NCI-H2107 (cell line): Measurements from ENCODE around the gene IER5.

Experiments used
- DNase-seq: peaks from one replicate; lab custom pipeline; 2025; lab: John Stamatoyannopoulos, UW

IER5 gene

GRCh38 chr1:181077576-181078242, 10.8 kb upstream of the IER5 start:
- DNase-seq: no peak

DNA sequence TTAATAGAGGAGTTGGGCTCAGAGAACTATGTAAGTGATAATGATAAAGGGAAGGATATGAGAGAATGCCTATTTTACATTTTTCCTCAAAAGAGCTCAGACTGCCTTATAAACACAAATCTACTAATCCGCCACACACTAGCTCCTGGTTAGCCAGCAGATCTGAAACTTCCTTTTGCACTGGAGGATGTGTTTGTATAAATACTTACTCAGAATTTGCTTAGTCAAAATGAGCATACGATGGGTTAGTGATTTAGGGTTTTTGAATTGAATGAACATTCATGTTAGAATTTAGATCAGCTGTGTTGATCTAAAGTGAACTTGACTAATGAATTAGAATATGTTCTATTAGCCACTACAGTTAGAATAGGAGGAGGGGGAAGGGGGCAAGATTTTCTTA, 9.1 kb upstream of the IER5 start:
- no peak for DNase-seq

GRCh38 chr1:181079920-181080319, 8.6 kb upstream of the IER5 start:
- DNase-seq: no peak

DNA sequence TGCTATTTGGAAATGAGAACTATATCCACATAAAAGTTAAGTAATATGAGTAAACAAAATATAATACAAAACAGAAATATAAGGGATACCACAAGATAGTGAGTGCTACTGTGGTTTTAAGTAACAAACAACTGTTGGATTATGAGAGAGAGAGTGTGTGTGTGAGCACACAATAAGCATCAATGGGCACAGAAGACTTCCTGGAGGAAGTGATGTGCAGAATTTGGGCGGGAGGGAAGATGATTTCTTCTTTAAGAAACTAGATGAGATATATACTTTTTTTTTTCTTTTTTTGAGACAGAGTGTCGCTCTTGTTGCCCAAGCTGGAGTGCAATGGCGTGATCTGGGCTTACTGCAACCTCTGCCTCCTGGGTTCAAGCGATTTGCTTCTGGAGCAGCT, 7.9 kb upstream of the IER5 start:
- no peak for DNase-seq

GRCh38 chr1:181081395-181081794, 7.1 kb upstream of the IER5 start:
- DNase-seq: no peak

- no peak for DNase-seq
Observed at GRCh38 chr1:181083842-181084605, 4.5 kb upstream of the IER5 start.

- no peak for DNase-seq
Observed at GRCh38 chr1:181084606-181084969, 3.9 kb upstream of the IER5 start.

DNA sequence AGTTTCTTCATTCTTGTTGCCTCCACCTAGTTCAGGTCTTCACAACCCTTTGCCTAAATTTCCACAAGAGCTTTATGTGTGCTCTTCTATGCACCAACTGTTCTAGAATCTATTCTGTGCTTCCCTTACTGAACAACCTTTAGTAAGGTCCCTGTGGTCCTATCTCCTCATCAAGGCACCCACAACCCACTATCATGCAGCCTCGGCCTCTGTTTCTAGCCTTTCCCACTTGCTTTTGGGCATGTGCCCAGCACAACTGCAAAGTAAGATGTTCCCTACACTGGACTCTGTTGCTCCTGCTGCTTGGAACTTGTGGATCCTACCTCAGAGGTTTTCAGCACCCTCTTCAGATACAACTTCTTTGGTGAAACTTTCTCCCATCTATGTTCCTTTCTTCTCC, 2.4 kb upstream of the IER5 start:
- DNase-seq: no peak

GRCh38 chr1:181086926-181087325, 1.6 kb upstream of the IER5 start:
- DNase-seq: no peak

DNA sequence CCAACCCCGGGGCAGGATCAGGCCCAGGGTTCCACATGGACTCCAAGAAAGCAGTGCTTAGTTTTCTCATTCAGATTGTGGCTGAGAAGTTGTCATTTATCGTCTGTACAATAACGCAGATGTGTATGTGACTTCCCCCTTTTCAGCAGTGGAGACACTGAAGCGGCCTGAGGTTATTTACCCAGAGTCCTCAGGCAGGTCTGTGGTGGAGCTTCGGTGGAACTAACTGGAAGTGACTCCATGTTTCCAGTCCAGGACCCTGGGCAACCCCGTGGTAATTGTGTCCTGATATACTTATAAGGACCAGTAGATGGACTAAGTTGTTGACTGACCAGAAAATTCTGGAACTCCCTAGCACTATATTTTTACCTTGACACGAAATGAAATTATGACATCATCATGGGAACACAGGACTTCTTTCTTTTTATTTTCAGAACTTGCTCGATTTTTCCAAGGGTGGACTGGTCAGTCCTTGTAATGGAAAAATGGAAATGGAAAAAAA, 1.0 kb upstream of the IER5 start:
- DNase-seq: no peak

DNA sequence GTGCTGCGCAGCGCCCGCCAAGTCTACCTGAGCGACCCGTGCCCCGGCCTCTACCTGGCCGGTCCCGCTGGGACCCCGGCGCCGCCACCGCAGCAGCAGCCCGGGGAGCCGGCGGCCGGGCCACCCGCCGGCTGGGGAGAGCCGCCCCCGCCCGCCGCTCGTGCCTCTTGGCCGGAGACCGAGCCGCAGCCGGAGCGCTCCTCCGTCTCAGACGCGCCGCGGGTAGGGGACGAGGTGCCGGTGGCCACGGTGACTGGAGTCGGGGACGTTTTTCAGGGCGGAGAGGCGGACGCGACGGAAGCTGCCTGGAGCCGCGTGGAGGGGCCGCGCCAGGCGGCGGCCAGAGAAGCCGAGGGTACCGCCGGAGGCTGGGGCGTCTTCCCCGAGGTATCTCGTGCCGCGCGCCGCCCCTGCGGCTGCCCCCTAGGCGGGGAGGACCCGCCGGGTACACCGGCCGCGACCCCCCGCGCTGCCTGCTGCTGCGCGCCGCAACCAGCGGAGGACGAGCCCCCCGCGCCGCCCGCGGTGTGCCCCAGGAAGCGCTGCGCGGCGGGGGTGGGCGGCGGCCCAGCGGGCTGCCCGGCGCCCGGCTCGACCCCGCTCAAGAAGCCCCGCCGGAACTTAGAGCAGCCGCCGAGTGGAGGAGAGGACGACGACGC, 646 bp downstream of the IER5 start:
- no peak for DNase-seq

GRCh38 chr1:181089676-181090544, 1.4 kb downstream of the IER5 start:
- peak; percentile 48 for DNase-seq

DNA sequence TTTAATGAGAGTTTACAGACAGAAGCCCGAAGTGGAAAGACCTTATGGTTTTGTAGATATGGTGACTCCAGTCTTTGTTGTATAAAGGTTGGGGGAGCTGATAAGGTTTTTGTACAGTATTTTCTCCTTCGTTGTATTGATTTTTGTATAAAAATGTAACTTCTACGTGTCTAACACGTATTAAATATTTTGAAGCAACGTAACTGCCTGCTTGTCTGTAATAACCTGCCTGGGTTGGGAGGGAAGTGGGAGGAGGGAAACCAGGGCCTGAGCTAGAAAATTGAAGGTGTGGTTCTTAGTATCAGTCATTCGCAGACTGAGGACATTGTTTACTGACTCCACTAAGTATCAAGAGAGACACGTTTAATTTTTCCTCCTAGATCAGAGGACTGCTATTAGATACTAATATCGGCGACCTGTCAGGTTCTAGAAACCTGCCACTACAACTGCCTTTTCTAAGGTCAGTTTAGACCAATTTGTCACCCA, 2.2 kb downstream of the IER5 start:
- DNase-seq: no peak

GRCh38 chr1:181091309-181092040, 3.0 kb downstream of the IER5 start:
- DNase-seq: no peak

DNA sequence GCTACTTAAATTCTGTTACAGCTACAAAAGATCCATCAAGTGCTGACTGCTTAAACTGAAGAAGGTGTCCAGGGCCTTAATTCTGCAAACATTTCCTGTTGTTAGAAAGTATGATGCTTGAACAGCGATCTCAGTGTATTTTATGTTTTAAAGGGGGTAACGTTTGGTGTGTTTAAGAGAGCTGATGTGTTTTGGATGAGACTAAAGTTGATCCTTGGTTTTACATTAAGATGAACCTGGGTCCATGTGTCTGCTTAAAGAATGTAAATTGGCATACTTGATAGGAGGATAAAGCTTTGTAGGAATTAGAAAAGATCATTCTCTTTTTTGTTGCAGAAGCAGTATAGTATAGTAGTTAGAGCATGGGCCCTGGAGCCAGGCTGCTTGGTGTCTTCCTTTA, 3.6 kb downstream of the IER5 start:
- no peak for DNase-seq

DNA sequence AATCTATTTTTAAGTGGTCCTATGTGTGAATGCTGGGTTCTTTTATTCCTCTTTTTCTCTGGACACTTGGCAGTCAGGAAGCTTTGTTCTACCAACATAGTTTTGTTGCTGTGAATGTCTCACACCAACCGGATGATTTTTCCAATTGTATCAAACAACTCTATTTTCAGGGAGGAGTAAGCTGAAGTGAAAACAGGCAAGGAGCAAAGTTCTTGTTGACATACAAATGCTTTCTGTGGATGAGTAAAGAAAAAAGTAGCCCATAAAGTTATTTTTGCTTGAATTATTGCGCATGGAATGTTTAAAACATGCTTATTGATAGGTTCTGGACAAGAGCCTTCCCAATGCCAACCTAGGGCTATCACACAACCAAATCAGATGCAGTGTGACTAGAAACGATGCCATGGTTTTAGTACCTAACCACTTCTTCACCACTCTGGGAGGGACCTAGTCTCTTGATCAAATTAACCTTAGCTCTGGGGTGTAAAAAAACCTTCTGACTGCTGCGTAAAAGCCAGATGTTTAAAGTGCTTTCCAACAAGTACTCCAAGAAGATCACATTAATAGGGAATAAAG, 4.5 kb downstream of the IER5 start:
- no peak for DNase-seq

GRCh38 chr1:181094416-181095212, 6.1 kb downstream of the IER5 start:
- DNase-seq: no peak

- DNase-seq: no peak
Observed at GRCh38 chr1:181095260-181095659, 6.8 kb downstream of the IER5 start.

DNA sequence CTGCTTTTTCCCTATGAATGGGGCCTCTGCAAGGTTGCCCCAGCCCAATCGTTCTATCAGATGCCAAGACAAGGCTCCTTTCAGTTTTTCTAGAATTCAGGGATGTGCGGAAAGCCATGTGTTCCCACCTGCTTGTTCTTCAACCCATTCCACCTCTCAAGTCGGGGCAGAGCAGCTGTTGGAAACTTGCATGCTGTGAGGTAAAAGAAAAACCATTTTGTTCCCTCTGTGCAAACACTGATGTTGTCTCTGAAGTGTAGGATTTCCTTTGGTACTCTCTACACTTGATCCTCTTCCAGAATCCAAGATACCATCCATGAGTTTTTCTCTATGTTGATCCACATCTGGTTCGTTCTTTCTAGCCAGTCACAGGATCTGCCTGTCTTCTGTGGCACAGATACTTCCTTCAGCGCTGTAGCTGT, 7.3 kb downstream of the IER5 start:
- DNase-seq: no peak

- DNase-seq: no peak
Observed at GRCh38 chr1:181097242-181097641, 8.7 kb downstream of the IER5 start.
